ENCODE results near the gene RRP12.

GRCh38 chr10:97388152-97388551 is 13.0 kb downstream of the RRP12 start:
- TF ChIP-seq CTCF (IDR thresholded peaks at IDR 0.05) (no peak), POLR2A (IDR thresholded peaks at IDR 0.05) (no peak)

All from body of pancreas (tissue), 4 donors.